Measurements from ENCODE around the gene REXO1.
A peak's percentile ranks its signal among the peaks of the same experiment; 100 is the strongest.

DNA sequence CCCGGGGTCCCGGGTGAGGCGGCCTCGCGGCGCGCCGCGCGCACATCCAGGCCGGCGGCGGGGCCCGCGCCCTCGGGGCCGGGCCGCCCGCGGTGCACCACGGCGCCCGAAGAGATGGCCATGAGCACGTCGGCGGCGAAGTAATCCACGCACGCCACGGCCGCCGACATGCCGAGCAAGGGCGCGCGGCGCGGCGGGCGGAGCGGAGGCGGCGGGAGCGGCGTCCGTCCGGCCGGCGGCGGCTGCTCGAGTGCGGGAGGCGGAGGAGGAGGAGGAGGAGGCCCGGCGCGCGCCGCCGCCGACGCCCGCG is 15.0 kb upstream of the REXO1 start, which contains the start of gene KLF16:
- TF ChIP-seq RXRA (CRISPR knock-in tag; IDR thresholded peaks at IDR 0.05) (no peak), NR3C1 (CRISPR knock-in tag; IDR thresholded peaks at IDR 0.05) (no peak), ZNF777 (CRISPR knock-in tag; IDR thresholded peaks at IDR 0.05) (peak; percentile 76), RFX5 (IDR thresholded peaks at IDR 0.05; ENCODE audit: low read depth, low read length) (no peak), POLR2A (IDR thresholded peaks at IDR 0.05; ENCODE audit: insufficient read depth in 1 of 2, low read depth in 2 of 2, low read length in 2 of 2) (peak in 1 of 2 experiments; percentile 48; a peak in 1 of 4 replicates), ZNF556 (CRISPR knock-in tag; IDR thresholded peaks at IDR 0.05; ENCODE audit: borderline replicate concordance) (no peak)
- TF ChIP-seq, protein P1, sequence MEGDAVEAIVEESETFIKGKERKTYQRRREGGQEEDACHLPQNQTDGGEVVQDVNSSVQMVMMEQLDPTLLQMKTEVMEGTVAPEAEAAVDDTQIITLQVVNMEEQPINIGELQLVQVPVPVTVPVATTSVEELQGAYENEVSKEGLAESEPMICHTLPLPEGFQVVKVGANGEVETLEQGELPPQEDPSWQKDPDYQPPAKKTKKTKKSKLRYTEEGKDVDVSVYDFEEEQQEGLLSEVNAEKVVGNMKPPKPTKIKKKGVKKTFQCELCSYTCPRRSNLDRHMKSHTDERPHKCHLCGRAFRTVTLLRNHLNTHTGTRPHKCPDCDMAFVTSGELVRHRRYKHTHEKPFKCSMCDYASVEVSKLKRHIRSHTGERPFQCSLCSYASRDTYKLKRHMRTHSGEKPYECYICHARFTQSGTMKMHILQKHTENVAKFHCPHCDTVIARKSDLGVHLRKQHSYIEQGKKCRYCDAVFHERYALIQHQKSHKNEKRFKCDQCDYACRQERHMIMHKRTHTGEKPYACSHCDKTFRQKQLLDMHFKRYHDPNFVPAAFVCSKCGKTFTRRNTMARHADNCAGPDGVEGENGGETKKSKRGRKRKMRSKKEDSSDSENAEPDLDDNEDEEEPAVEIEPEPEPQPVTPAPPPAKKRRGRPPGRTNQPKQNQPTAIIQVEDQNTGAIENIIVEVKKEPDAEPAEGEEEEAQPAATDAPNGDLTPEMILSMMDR (CRISPR knock-in tag; IDR thresholded peaks at IDR 0.05): no peak
- TF ChIP-seq, protein P2, sequence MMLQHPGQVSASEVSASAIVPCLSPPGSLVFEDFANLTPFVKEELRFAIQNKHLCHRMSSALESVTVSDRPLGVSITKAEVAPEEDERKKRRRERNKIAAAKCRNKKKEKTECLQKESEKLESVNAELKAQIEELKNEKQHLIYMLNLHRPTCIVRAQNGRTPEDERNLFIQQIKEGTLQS (CRISPR knock-in tag; IDR thresholded peaks at IDR 0.05): no peak

Measured in HepG2 (cell line).